ENCODE data around the gene MBTD1.

DNA sequence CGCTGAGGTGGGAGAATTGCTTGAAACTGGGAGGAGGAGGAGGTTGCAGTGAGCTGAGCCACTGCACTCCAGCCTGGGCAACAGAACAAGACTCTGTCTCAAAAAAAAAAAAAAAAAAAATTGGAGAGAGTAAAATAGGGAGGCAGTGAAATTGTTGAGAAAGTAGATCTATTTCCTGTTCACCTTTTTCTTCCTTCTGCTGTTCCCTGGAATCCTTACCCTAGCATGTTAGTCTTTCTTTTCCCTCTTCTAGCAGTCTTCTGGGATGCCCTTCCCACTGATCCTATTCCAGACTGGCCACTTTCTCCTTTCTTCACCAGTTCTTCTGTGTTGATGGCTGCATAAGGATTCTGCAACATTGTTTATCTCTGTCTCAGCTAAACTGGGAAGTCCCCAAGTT lies 90.5 kb downstream of the MBTD1 start:
- TF ChIP-seq EZH2 (IDR thresholded peaks at IDR 0.05; ENCODE audit: insufficient read depth, poor library complexity, severe bottlenecking) = no peak
- TF ChIP-seq EZH2phosphoT487 (IDR thresholded peaks at IDR 0.05; ENCODE audit: insufficient read depth, low read depth) = no peak
